Adrenal gland (tissue), 12 donors: ENCODE data around the gene AKAP14. TPM values are rescaled to one million over a fixed set of nuclear protein-coding genes. Genes with fewer than 3 reads are reported as not detected.

ENCODE experiments used
- DNase-seq, 7 donors: peaks; one replicate each; pipeline ENCODE4 v3.0.0-alpha.2; 2019 to 2020
- H3K27ac ChIP-seq, 5 donors: fragments of 200-600 bp; sonication (generic) in 4 of 5; 1 replicate in 3 of 5; 2 replicates in 2 of 5; pipeline versions ENCODE4 v1.5.1 to v1.8.0; 2016 to 2020; ENCODE audit warnings: mild to moderate bottlenecking in 1 of 5
- H3K27me3 ChIP-seq: fragments of 200-600 bp; 2 replicates; pipeline ENCODE4 v1.8.0; 2021
- H3K36me3 ChIP-seq, 2 donors: fragments of 200-600 bp; replicated peaks in 1 of 2; 1 replicate in 1 of 2; 2 replicates in 1 of 2; pipeline versions ENCODE4 v1.5.1 to v1.8.0; 2018 to 2022
- H3K4me1 ChIP-seq, 2 donors: fragments of 200-600 bp; replicated peaks in 1 of 2; 1 replicate in 1 of 2; 2 replicates in 1 of 2; pipeline versions ENCODE4 v1.5.1 to v1.8.0; 2018 to 2021
- H3K4me3 ChIP-seq, 4 donors: fragments of 200-600 bp; sonication (generic) in 3 of 4; one replicate each; pipeline ENCODE4 v1.5.1; 2016 to 2018
- H3K9me3 ChIP-seq, 3 donors: fragments of 200-600 bp; sonication (generic) in 1 of 3; replicated peaks in 1 of 3; 1 replicate in 2 of 3; 2 replicates in 1 of 3; pipeline versions ENCODE4 v1.5.1 to v1.8.0; 2016 to 2021
- CTCF ChIP-seq, 6 experiments: fragments of 450-650 bp in 4 of 6; fragments of 200-600 bp in 2 of 6; sonication (generic) in 1 of 6; IDR thresholded peaks; 1 replicate in 5 of 6; 2 replicates in 1 of 6; pipeline versions ENCODE4 v1.5.1 to v1.8.0; 2016 to 2021; ENCODE audit warnings: antibody characterized with exemption in 6 of 6, mild to moderate bottlenecking in 2 of 6, moderate library complexity in 1 of 6
- POLR2A ChIP-seq, 2 donors: fragments of 450-650 bp; IDR thresholded peaks; one replicate each; pipeline ENCODE4 v1.6.1; 2017; ENCODE audit warnings: antibody characterized with exemption in 2 of 2, mild to moderate bottlenecking in 2 of 2, moderate library complexity in 1 of 2
- WGBS, 4 donors: extraction: QIAGEN DNeasy Blood & Tissue Kit in 2 of 4; methylation state at CpG; one replicate each; pipeline versions ENCODE4 v1.1.5 to v1.1.7; 2013 to 2017; 5-methylcytosine and 5-hydroxymethylcytosine counted together
- intact Hi-C, 2 donors: fragments of 100-400 bp; cut with DNase I; formaldehyde crosslinking; loops; one replicate each; pipeline versions ENCODE4 v1.14.1 to v1.15.0; 2022 to 2023
- polyA plus RNA-seq, 3 donors: library from polyadenylated mRNA; stranded (reverse); fragments of 200-250 nt in 2 of 3; fragments of 350-450 nt in 1 of 3; fragmentation: Illumina TruSeq in 1 of 3; extraction: RNeasy Lipid Tissue Mini Kit (QIAGEN cat#74804) in 1 of 3; gene quantifications; one replicate each; pipeline ENCODE4 v1.2.3, GENCODE V29; 2013 to 2014
- total RNA-seq, 9 donors: library from RNA; depleted of rRNA in 4 of 9; stranded (reverse); fragments of >200 nt in 4 of 9; fragments of 120-200 nt in 1 of 9; fragmentation: NEBNext Ultra II Directional in 1 of 9; extraction: Animal tissue kit (Norgen Biotek cat#: 25700) in 1 of 9; gene quantifications; one replicate each; pipeline versions ENCODE4 v1.1.0 to v1.2.4, GENCODE V29; 2013 to 2023
- donor health status: healthy with polysubstance abuse.
- donor health status: Bipolar disorder and iron deficiency.
- donor health status: DM: yes; HTN: yes; CAD: no.
- donor health status: DM: no; HTN: no; CAD: no.
- donor health status: DM: no; HTN: no; CAD: no.
- donor health status: DM: yes; HTN: yes; CAD: no.

The AKAP14 gene
- total and polyA plus RNA-seq, 12 donors: not detected

GRCh38 chrX:119880076-119880475, 15.6 kb upstream of the AKAP14 start:
- H3K4me1 ChIP-seq: no peaks in the 10 kb centered on the region
- no peaks in the 10 kb centered on the region for H3K36me3 ChIP-seq
- intact Hi-C loops: no loop called here
- TF ChIP-seq CTCF (IDR thresholded peaks at IDR 0.05) (no peak), POLR2A (IDR thresholded peaks at IDR 0.05) (no peak)
- H3K4me3 ChIP-seq: no peak overlapping the region
- no peaks in the 10 kb centered on the region for H3K9me3 ChIP-seq
- H3K27me3 ChIP-seq: no peaks in the 10 kb centered on the region
- H3K27ac ChIP-seq: no peak overlapping the region
- DNase-seq: no peak
- 74 to 90% (median 82%) methylated on average over 3 to 5 of the region's 5 CpGs for WGBS, 4 donors

- H3K4me1 ChIP-seq: no peaks in the 10 kb centered on the region
- DNase-seq: peak; percentile 18 to 55 (median 37)
Observed at GRCh38 chrX:119880552-119881437, 14.9 kb upstream of the AKAP14 start.

GRCh38 chrX:119885554-119886428, 9.9 kb upstream of the AKAP14 start:
- intact Hi-C loops: no loop called here
- TF ChIP-seq POLR2A (IDR thresholded peaks at IDR 0.05) (no peak), CTCF (IDR thresholded peaks at IDR 0.05) (no peak)
- peak in 3 of 7 donors; percentile 13 to 33 (median 19) for DNase-seq
- Histone ChIP-seq H3K36me3 (no peaks in the 10 kb centered on the region), H3K4me1 (no peaks in the 10 kb centered on the region), H3K4me3 (peak overlapping the region in 1 of 4 donors; percentile 18), H3K9me3 (no peaks in the 10 kb centered on the region), H3K27me3 (peaks cover 5% of the 10 kb centered on the region), H3K27ac (no peak overlapping the region)
- 72 to 88% (median 76%) methylated on average over 5 to 11 of the region's 11 CpGs for WGBS, 4 donors

More at GRCh38 chrX:119880552-119881437, 14.9 kb upstream of the AKAP14 start:
- 39 to 57% (median 52%) methylated on average over 9 to 11 of the region's 11 CpGs for WGBS, 4 donors
- intact Hi-C loops: no loop called here
- TF ChIP-seq POLR2A (IDR thresholded peaks at IDR 0.05) (no peak), CTCF (IDR thresholded peaks at IDR 0.05) (peak; percentile 35 to 63 (median 48))
- H3K27me3 ChIP-seq: no peaks in the 10 kb centered on the region
- no peak overlapping the region for H3K27ac ChIP-seq
- no peaks in the 10 kb centered on the region for H3K9me3 ChIP-seq
- H3K4me3 ChIP-seq: no peak overlapping the region
- no peaks in the 10 kb centered on the region for H3K36me3 ChIP-seq
